PC-3 (cell line): ENCODE results near the gene GRK2. TPM values are rescaled to one million over a fixed set of nuclear protein-coding genes. Genes with fewer than 3 reads are reported as not detected.

Experiments used
- ATAC-seq: fragments of 200-7000 bp; cut with Tn5 transposase; 2 replicates; pipeline ENCODE4 v1.9.1; 2020; ENCODE audit warnings: mild to moderate bottlenecking, moderate library complexity
- BruUV-seq: library from RNA; stranded (reverse); fragments of 400-500 nt; replicated peaks from 2 replicates; lab custom pipeline; 2021; lab: Mats Ljungman, UMichigan
- CTCF ChIA-PET: fragments of 300-600 bp; sonication (Branson Sonifier 250); formaldehyde crosslinking; loops from one replicate; lab custom pipeline; 2022; ENCODE audit warnings: antibody characterized with exemption; lab: Charles Lee
- POLR2A ChIA-PET: fragments of 300-600 bp; sonication (Branson Sonifier 250); formaldehyde crosslinking; loops from one replicate; lab custom pipeline; 2022; ENCODE audit warnings: antibody characterized with exemption; ENCODE audit not compliant: unreplicated experiment; lab: Charles Lee
- DNase-seq: peaks from one replicate; pipeline ENCODE4 v3.0.0-alpha.2; 2015
- H2AFZ ChIP-seq: fragments of 300-600 bp; sonication (generic); 2 replicates; pipeline ENCODE4 v1.6.0; 2016; ENCODE audit warnings: antibody characterized with exemption, low read length
- H3F3A ChIP-seq: fragments of 300-600 bp; sonication (generic); one replicate; pipeline ENCODE4 v1.6.0; 2017; ENCODE audit warnings: antibody characterized with exemption, low read length, control low read depth, mild to moderate bottlenecking; ENCODE audit not compliant: unreplicated experiment
- H3K27ac ChIP-seq: fragments of 300-600 bp; sonication (generic); 2 replicates; pipeline ENCODE4 v1.5.1; 2016; ENCODE audit warnings: mild to moderate bottlenecking, low read length
- H3K27me3 ChIP-seq: fragments of 300-600 bp; sonication (generic); 2 replicates; pipeline ENCODE4 v1.6.1; 2016; ENCODE audit warnings: low read length, mixed read lengths
- H3K36me3 ChIP-seq: fragments of 300-600 bp; sonication (generic); 2 replicates; pipeline ENCODE4 v1.6.1; 2016; ENCODE audit warnings: low read depth, mixed run types, low read length, mixed read lengths
- H3K4me1 ChIP-seq: fragments of 300-600 bp; sonication (generic); 2 replicates; pipeline ENCODE4 v1.5.1; 2016; ENCODE audit warnings: low read length; ENCODE audit not compliant: insufficient read depth
- H3K4me2 ChIP-seq: fragments of 300-600 bp; sonication (generic); 2 replicates; pipeline ENCODE4 v1.6.0; 2016; ENCODE audit warnings: low read length
- H3K4me3 ChIP-seq: fragments of 300-600 bp; sonication (generic); 2 replicates; pipeline ENCODE4 v1.5.1; 2016; ENCODE audit warnings: mild to moderate bottlenecking, low read length, mixed read lengths
- H3K79me2 ChIP-seq: fragments of 300-600 bp; sonication (generic); 2 replicates; pipeline ENCODE4 v1.6.1; 2017; ENCODE audit warnings: low read length, mixed read lengths
- H3K9ac ChIP-seq: fragments of 300-600 bp; sonication (generic); 2 replicates; pipeline ENCODE4 v1.6.0; 2016; ENCODE audit warnings: mild to moderate bottlenecking, low read length
- H3K9me2 ChIP-seq: fragments of 300-600 bp; sonication (generic); replicated peaks from 2 replicates; pipeline ENCODE4 v1.6.1; 2016; ENCODE audit warnings: mixed run types, low read length, mixed read lengths
- H3K9me3 ChIP-seq: fragments of 300-600 bp; sonication (generic); 2 replicates; pipeline ENCODE4 v1.6.1; 2016; ENCODE audit warnings: low read length, mixed read lengths
- H4K20me1 ChIP-seq: fragments of 300-600 bp; sonication (generic); 2 replicates; pipeline ENCODE4 v1.6.1; 2016; ENCODE audit warnings: low read length, mixed read lengths
- CTCF ChIP-seq: fragments of 300-600 bp; sonication (generic); conservative IDR thresholded peaks from 2 replicates; pipeline ENCODE4 v1.5.1; 2017; ENCODE audit warnings: antibody characterized with exemption, low read depth, mild to moderate bottlenecking, low read length
- EZH2 ChIP-seq: fragments of 300-600 bp; sonication (generic); IDR thresholded peaks from one replicate; pipeline ENCODE4 v1.6.1; 2017; ENCODE audit warnings: antibody characterized with exemption, mild to moderate bottlenecking, low read length; ENCODE audit not compliant: unreplicated experiment
- EZH2phosphoT487 ChIP-seq: fragments of 300-600 bp; sonication (generic); IDR thresholded peaks from 2 replicates; pipeline ENCODE4 v1.6.1; 2018; ENCODE audit warnings: mild to moderate bottlenecking, antibody characterized with exemption, low read length, borderline replicate concordance
- intact Hi-C: fragments of 100-400 bp; cut with micrococcal nuclease; formaldehyde crosslinking; loops from 2 replicates; pipeline ENCODE4 v1.9.0; 2023
- total RNA-seq: library from RNA; depleted of rRNA; stranded (reverse); fragments of >200 nt; gene quantifications from 2 replicates; pipeline ENCODE4 v1.2.3, GENCODE V29; 2014

GRK2 gene
- total RNA-seq, 1 experiment from 2014 or later, result 103 TPM

DNA sequence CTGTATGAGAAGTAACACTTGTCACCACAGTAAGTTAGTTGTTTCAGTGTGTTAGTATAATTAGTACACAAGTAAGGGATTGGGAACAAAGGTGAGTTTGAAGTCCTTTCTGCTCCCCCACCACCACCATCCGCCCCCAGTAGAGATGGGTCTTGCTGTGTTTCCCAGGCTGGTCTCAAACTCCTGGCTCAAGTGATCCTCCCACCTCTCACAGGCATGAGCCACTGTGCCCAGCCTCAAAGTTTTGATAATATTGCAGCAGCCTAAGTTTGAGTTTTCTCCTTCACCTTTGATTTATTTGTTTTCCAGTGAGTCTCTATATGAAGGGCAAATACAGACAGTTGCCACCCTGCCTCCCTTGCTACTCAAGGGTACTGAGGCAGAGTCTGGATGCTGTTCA, 23.7 kb upstream of the GRK2 start:
- ATAC-seq, result no peak
- Histone ChIP-seq H3K27me3 (no peaks in the 10 kb centered on the region), H2AFZ (no peak overlapping the region), H3K79me2 (peaks cover 80% of the 10 kb centered on the region), H3K9ac (peak overlapping the region; percentile 98; the same call in 1 of the 2 replicates), H3K27ac (no peak overlapping the region), H3K9me2 (no peaks in the 10 kb centered on the region), H4K20me1 (peaks cover 52% of the 10 kb centered on the region), H3K36me3 (peaks cover 52% of the 10 kb centered on the region), H3K4me1 (peaks cover 44% of the 10 kb centered on the region), H3K4me3 (peak overlapping the region; percentile 89), H3K4me2 (peak overlapping the region; percentile 94), H3K9me3 (no peaks in the 10 kb centered on the region), H3F3A (peaks cover 5% of the 10 kb centered on the region)
- intact Hi-C loops, result loop anchor here (10.0 kb wide), 1 partner anchor 188 kb away; the partner anchor contains the start of gene RHOD
- TF ChIP-seq EZH2 (no peak), EZH2phosphoT487 (no peak), CTCF (no peak)
- no peak for DNase-seq
- no TSS peak for BruUV-seq
- ChIA-PET POLR2A (no interaction called here), CTCF (no interaction called here)

- Histone ChIP-seq H3K4me3 (peak overlapping the region; percentile 89), H4K20me1 (peaks cover 56% of the 10 kb centered on the region), H3K9ac (no peak overlapping the region), H3F3A (peaks cover 9% of the 10 kb centered on the region), H3K4me2 (peak overlapping the region; percentile 94), H3K9me3 (no peaks in the 10 kb centered on the region), H2AFZ (no peak overlapping the region), H3K36me3 (peaks cover 57% of the 10 kb centered on the region), H3K27ac (no peak overlapping the region), H3K9me2 (no peaks in the 10 kb centered on the region), H3K27me3 (no peaks in the 10 kb centered on the region), H3K4me1 (peaks cover 49% of the 10 kb centered on the region), H3K79me2 (peaks cover 80% of the 10 kb centered on the region)
- TF ChIP-seq EZH2phosphoT487, result no peak
- TF ChIP-seq EZH2, result no peak
- TF ChIP-seq CTCF, result no peak
- no peak for ATAC-seq
- ChIA-PET CTCF (no interaction called here), POLR2A (no interaction called here)
- no TSS peak for BruUV-seq
- no peak for DNase-seq
- intact Hi-C loops, result loop anchor here (10.0 kb wide), 1 partner anchor 188 kb away; the partner anchor contains the start of gene RHOD
Measured at GRCh38 chr11:67243051-67243450, 23.2 kb upstream of the GRK2 start.

DNA sequence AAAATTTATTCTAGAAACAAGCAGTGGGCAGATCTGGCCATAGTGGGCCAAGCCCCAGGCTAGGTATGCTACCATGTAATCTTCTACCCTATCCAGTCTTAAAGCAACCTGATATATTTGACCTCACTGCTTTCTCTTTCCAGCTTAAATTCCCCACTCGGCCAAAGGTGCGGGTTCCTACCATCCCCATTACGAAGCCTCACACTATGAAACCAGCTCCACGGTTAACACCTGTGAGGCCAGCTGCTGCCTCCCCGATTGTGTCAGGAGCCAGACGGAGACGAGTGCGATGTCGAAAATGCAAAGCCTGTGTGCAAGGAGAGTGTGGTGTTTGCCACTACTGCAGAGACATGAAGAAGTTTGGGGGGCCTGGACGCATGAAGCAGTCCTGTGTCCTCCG, 21.2 kb upstream of the GRK2 start:
- peaks cover 66% of the 10 kb centered on the region for H4K20me1 ChIP-seq
- ATAC-seq (no peak), DNase-seq (no peak)
- no peak overlapping the region for H3K9ac ChIP-seq
- CTCF ChIA-PET, result no interaction called here
- peaks cover 8% of the 10 kb centered on the region for H3F3A ChIP-seq
- no peak overlapping the region for H3K4me3 ChIP-seq
- H3K4me2 ChIP-seq, result no peak overlapping the region
- intact Hi-C loops, result loop anchor here (10.0 kb wide), 1 partner anchor 190 kb away; the partner anchor contains the start of gene RHOD
- H2AFZ ChIP-seq, result no peak overlapping the region
- no TSS peak for BruUV-seq
- peaks cover 77% of the 10 kb centered on the region for H3K79me2 ChIP-seq
- H3K36me3 ChIP-seq, result peaks cover 72% of the 10 kb centered on the region
- H3K4me1 ChIP-seq, result peaks cover 49% of the 10 kb centered on the region
- TF ChIP-seq EZH2 (no peak), CTCF (no peak), EZH2phosphoT487 (no peak)
- H3K27ac ChIP-seq, result no peak overlapping the region
- no peaks in the 10 kb centered on the region for H3K27me3 ChIP-seq
- no peaks in the 10 kb centered on the region for H3K9me3 ChIP-seq
- no peaks in the 10 kb centered on the region for H3K9me2 ChIP-seq
- POLR2A ChIA-PET, result no interaction called here
